Activated CD4-positive, alpha-beta T cell treated with anti-CD3 and anti-CD28 coated beads, Interleukin-2, amount 50 U/mL, for 16 hours (primary cell): Measurements from ENCODE around the gene COLEC12.
"Not testable (repeated sequence)": the region's sequence is repeated elsewhere in the genome, so short reads cannot be mapped to it uniquely, and the experiment has no call there.

Source experiments
- DNase-seq: peaks from one replicate; pipeline ENCODE4 v3.0.0-alpha.2; 2020

Gene COLEC12

GRCh38 chr18:407191-407590, 93.3 kb downstream of the COLEC12 start:
- DNase-seq, result no peak

- no peak for DNase-seq
These were observed 93.8 kb downstream of the COLEC12 start for GRCh38 chr18:406677-407076.

DNA sequence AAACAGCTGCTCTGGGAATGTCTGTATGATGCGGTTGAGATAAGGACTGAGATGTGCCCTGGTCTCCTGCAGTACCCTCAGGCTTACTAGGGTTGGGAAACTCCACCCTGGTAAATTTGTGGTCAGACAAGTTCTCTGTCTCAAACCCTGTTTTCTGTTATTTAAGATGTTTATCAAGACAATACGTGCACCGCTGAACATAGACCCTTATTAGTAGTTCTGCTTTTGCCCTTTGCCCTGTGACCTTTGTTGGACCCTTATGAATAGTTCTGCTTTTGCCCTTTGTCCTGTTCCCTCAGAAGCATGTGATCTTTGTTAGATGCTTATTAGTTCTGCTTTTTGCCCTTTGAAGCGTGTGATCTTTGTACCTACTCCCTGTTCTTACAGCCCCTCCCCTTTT, 95.5 kb downstream of the COLEC12 start:
- not testable (repeated sequence) for DNase-seq

DNA sequence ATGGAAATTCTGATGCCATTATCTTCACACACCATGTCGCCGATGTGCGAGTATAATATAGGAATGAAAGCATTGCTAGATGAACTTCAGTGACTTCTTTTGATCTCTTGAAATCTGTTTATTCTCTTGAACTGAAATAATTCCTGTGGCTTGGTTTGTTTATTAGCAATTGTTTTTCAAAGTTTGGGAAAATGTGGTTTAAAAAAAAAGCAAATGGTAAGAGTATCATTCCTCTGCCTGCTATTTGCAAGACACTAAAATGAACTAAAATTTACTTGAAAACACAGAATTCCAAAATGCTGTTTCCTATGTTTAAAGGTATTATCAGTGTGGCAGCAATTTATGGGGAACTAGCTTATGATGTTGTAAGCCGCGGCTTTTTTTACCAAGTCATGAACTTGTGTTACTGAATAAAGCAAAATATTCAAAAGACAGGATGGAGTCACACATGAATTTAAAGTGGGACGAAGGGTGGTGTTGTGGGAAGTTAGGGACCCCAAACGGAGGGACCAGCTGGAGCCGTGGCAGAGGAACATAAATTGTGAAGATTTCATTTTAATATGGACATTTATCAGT, 96.4 kb downstream of the COLEC12 start:
- DNase-seq, result no peak

DNA sequence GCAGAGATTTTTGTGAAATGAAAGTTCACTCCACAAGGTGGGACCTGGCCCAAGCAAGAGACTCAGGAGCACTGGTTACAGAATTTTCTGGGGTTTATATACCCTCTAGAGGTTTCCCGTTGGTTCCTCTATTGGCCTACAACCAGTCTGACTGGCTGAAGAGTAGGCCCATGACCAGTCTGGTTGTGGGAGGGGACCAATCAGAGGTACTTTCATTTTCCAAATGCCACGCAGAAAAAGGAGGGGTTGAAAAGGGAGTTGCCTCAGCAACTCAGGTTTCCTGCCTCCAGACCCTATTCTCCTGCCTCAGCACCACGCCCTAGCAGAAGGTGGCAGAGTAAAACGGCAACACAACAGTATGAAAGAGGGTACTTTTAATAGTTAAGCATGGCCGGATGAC, 98.4 kb downstream of the COLEC12 start:
- DNase-seq, result no peak

GRCh38 chr18:400456-400855, 100.0 kb downstream of the COLEC12 start:
- no peak for DNase-seq

GRCh38 chr18:399631-400135, 100.8 kb downstream of the COLEC12 start:
- no peak for DNase-seq

DNA sequence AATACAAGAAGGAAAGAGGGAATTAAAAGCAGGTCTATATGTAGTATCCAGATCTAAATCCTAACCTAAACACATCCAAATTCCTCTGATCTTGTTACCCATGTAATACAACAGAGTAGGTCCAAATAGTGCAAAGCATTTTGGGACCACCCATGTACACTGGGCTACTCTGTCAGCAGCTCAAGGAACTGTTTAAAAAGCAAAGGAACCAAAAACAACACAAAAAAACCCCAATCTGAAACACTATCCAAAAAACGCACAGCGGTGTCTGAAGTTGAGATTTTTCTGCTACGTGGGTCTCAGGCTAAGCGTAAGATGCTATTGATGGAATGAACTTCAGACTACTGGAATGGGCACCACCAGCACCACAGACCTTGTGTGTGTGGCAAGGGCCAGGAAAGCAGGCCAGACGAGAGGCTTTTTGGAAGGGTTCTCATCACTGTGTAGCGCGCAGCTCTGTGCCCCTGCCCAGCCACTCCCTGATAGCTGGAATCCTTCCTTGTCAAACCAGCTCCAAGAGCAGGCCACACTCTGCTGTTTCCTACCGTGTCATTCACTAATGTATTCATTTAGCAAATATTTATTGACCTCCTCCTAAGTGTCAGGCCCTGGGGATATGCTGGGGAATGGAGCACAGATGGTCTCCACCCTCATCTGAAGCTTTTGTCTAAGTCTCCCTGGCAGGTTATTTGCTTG, 101.4 kb downstream of the COLEC12 start:
- no peak for DNase-seq

- no peak for DNase-seq
These were observed 103.9 kb downstream of the COLEC12 start for GRCh38 chr18:396556-396955.

GRCh38 chr18:396251-396555, 104.3 kb downstream of the COLEC12 start:
- DNase-seq, result no peak

GRCh38 chr18:395456-396250, 104.8 kb downstream of the COLEC12 start:
- DNase-seq, result no peak

DNA sequence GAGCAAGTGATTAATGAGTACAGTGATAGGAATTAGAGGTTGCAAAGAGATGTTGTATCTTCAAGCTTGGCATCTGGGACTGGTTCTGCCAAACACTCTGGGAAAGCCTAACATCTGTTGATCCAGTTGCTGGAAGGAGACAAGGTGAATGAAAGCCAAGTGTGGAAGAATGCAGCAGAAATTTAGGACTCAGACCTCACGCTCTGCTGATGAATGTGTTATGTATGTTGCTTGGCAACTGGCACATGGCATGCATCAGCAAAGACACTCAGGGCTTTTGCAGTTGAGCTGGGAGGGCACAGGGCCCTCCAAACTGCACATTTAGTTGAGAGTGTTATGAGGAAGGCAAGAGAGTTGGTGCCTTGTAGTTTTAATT, 105.5 kb downstream of the COLEC12 start:
- no peak for DNase-seq

DNA sequence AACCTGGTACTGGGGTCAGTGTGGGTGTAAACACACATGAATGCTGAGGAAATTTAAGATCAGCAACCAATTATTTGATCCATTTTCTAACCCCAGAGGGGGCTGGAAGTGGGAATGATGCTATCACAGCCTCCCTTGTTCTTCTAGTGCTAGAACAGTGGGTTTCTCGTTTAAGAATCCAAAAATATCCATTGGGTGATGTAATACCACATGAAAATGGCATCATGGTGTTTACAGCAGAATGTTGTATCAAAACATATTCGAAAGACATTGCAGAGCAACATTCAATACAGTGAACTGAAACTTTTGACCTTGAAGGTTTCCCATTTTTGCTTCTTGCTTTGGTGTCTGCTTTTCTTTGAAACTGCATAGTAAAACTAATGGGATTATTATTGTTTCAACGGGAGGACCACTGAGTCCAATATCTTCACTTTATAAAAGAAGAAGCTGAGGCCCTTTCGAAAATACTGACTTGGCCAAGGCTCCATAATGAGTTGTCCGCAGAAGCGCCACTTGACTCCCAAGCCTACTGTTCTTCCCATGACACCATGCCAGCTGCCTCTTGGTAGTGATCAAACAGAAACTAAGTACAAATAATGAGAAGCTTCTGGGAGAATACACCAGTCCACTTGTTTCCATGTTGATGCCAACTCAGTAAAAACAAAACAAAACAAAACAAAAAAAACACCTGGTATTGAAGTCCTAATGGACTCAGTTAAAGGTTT, 106.1 kb downstream of the COLEC12 start:
- DNase-seq, result no peak

GRCh38 chr18:393574-393957, 106.9 kb downstream of the COLEC12 start:
- DNase-seq, result no peak

DNA sequence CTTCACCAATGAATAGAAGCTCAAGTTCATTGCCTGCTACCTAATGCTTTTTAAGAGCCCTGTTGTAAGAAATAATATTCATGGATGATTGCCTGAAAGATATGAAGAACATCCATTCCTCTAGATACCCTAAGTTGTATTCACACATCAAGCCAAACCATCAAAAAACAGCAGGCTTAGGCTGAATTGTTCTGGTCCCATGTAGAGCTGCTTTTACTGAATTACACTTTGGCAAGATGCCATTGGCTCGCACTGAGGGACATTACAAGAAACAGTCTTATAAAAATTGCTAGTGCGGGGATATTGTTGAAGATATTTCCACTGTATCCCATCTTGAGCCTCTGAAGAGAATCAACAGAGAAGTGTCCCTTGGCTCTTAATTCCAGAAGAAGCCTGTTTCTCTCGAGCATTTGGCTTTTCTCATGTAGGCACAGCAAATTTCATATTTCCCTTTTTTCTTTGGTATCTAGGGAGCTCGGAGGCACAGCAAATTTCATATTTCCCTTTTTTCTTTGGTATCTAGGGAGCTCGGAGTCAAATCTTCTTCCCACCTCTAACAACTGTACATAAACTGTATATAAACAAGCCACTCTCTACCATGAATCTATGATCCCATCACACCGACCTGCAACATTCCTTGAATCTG, 107.5 kb downstream of the COLEC12 start:
- DNase-seq, result no peak

DNA sequence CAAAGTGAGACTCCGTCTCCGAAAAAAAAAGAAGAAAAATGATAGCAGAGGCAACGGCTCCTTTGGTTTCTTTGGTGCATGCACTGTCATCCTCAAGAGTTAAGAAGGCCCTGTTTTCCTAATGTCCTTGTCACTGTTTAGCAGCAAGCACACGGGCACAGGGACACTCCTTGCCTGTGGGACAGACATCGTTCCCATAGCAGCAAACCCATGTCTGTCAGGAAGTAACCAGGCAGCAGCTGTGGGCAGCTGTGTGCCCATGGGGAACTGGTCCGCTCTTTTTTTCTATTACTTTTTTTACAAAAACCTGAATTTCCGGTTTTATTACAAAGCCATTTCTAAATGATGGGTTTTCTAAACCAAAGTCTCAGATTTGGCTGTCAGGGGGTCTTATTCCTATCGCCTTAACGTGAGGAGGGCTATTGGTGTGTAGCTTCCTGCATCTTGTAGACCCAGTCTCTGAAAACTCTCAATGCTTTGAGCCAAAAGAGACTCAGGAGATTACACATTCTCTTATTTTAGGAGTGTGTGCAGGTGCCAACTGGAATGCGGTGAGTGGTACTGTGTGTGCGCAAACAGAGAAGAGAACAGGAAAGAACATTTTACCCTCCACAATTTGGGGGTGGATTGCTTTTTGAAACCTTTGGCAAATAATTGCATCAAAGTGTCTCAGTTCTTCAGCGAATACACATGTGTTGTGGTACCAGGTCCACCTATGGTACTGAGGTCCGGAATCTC, 109.6 kb downstream of the COLEC12 start:
- DNase-seq, result no peak

DNA sequence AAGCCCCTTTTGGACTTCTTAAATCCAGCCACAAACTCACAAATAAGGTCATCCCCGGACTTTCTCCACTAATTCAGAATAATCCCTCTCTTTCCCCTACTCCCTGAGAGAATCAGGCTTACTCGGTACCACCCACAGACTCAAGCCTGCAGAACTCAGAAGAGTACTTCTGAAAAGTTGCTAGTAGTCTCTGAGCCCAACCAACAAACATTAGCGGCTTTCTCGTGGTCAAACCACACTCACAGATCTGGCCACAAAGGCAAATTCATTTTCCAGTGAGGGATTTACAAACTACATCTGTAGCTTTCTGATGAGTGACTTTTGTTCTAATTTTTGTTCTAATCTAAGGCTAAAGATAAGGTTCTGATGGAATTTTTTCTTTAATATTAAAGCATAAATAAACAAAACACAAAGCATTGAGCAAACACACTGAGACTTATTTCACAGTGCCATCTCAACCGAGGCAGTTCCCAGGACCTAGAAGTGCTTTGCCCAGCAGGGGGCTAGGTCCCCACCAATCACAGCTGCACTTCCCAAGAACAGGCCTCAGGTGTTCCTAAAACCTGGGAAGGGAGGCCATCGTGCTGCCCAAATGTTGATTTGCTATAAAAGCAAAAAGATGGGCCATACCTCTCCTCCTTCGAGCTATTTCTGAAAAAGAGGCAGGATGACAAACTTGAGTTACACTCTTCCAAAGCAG, 110.7 kb downstream of the COLEC12 start:
- no peak for DNase-seq

DNA sequence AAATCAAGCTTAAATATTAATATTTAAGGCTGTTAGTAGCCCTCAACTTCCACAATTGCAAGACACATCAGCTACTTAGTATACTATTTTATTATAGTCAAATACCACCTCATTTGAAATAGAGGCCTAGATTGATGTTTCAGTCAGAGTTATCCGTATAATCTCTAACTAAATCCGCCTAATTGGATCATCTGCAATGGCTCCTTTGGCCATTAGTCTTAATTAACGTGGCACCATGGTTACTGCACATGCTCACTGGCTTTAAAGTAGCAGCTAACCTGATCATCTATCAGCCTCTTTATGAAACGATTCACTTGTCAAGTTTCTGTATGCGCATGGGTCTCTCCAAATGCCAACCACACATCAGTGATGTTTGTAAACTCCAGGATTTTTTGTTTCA, 112.3 kb downstream of the COLEC12 start:
- no peak for DNase-seq

- DNase-seq, result no peak
These were observed 113.5 kb downstream of the COLEC12 start for GRCh38 chr18:386994-387393.

- no peak for DNase-seq
These were observed 115.6 kb downstream of the COLEC12 start for GRCh38 chr18:384897-385296.

GRCh38 chr18:383135-383534, 117.4 kb downstream of the COLEC12 start:
- no peak for DNase-seq
